Sigmoid colon (tissue), 4 donors: ENCODE measurements around the gene ROPN1.

ENCODE experiments used
- POLR2AphosphoS5 ChIP-seq, 4 donors: sonication (generic); formaldehyde crosslinking; IDR thresholded peaks; one replicate each; pipeline ENCODE4 v1.6.1; 2017; ENCODE audit warnings: antibody characterized with exemption in 4 of 4
- TF ChIP-seq, protein P1 (sequence below), 4 experiments: fragments of 450-650 bp in 3 of 4; fragments of 200-600 bp in 1 of 4; IDR thresholded peaks; one replicate each; pipeline ENCODE4 v1.5.1; 2016 to 2019; ENCODE audit warnings: antibody characterized with exemption in 4 of 4, mild to moderate bottlenecking in 3 of 4, moderate library complexity in 2 of 4

DNA sequence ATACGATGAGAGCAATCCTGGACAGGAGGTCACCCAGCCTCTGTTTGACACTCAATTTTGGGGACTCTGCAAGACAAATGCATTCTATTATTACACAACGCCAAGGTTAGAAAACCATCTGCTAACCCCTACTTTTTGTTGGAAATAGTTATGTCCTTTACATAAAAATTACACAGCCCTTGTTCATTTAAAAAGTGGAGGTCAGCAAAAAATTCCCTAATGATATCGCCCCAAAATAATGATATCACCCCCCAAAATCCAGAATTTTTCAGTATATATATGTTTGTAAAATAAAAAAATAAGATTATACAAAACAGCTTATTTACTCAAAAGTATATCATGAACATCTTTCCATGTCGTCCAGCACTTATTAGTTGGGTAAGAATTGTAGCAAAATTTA lies 11.4 kb downstream of the ROPN1 start:
- TF ChIP-seq, protein P1, sequence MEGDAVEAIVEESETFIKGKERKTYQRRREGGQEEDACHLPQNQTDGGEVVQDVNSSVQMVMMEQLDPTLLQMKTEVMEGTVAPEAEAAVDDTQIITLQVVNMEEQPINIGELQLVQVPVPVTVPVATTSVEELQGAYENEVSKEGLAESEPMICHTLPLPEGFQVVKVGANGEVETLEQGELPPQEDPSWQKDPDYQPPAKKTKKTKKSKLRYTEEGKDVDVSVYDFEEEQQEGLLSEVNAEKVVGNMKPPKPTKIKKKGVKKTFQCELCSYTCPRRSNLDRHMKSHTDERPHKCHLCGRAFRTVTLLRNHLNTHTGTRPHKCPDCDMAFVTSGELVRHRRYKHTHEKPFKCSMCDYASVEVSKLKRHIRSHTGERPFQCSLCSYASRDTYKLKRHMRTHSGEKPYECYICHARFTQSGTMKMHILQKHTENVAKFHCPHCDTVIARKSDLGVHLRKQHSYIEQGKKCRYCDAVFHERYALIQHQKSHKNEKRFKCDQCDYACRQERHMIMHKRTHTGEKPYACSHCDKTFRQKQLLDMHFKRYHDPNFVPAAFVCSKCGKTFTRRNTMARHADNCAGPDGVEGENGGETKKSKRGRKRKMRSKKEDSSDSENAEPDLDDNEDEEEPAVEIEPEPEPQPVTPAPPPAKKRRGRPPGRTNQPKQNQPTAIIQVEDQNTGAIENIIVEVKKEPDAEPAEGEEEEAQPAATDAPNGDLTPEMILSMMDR (IDR thresholded peaks at IDR 0.05), result no peak
- no peak for TF ChIP-seq POLR2AphosphoS5 (IDR thresholded peaks at IDR 0.05)
